HepG2 (cell line): Measurements from ENCODE around the gene ACAP3. TPM values are rescaled to one million over a fixed set of nuclear protein-coding genes. Genes with fewer than 3 reads are reported as not detected.

ENCODE experiments used
- GFI1 ChIP-seq: sonication (generic); formaldehyde crosslinking; IDR thresholded peaks from 2 replicates; pipeline ENCODE4 v1.5.0; 2020; ENCODE audit warnings: missing genetic modification reagents, mild to moderate bottlenecking, borderline replicate concordance
- KLF12 ChIP-seq: sonication (generic); formaldehyde crosslinking; IDR thresholded peaks from 2 replicates; pipeline ENCODE4 v1.4.0; 2020; ENCODE audit warnings: missing genetic modification reagents, borderline replicate concordance
- KLF16 ChIP-seq, 2 experiments: sonication (generic) in 1 of 2; formaldehyde crosslinking in 1 of 2; IDR thresholded peaks; 2 replicates each; pipeline versions ENCODE4 v1.6.1 to v1.8.0; 2016 to 2023; ENCODE audit warnings: missing genetic modification reagents in 2 of 2, missing compliant biosample characterization in 1 of 2
- ONECUT2 ChIP-seq: sonication (generic); formaldehyde crosslinking; IDR thresholded peaks from 2 replicates; pipeline ENCODE4 v1.4.0; 2020; ENCODE audit warnings: missing genetic modification reagents
- RBAK ChIP-seq: sonication (generic); formaldehyde crosslinking; IDR thresholded peaks from 2 replicates; pipeline ENCODE4 v1.5.1; 2020; ENCODE audit warnings: mild to moderate bottlenecking, missing genetic modification reagents
- RXRB ChIP-seq: IDR thresholded peaks from 2 replicates; pipeline ENCODE4 v1.6.1; 2016; ENCODE audit warnings: borderline replicate concordance, missing genetic modification reagents, missing compliant biosample characterization
- ZMYM2 ChIP-seq: sonication (generic); formaldehyde crosslinking; IDR thresholded peaks from 2 replicates; pipeline ENCODE4 v1.8.0; 2022; ENCODE audit warnings: mild to moderate bottlenecking, missing genetic modification reagents
- ZMYM4 ChIP-seq: sonication (generic); formaldehyde crosslinking; IDR thresholded peaks from 2 replicates; pipeline ENCODE4 v1.8.1; 2023; ENCODE audit warnings: mild to moderate bottlenecking, missing genetic modification reagents
- ZNF367 ChIP-seq: sonication (generic); formaldehyde crosslinking; IDR thresholded peaks from 2 replicates; pipeline ENCODE4 v1.4.0; 2020; ENCODE audit warnings: missing genetic modification reagents, borderline replicate concordance
- ZNF607 ChIP-seq: sonication (generic); formaldehyde crosslinking; IDR thresholded peaks from 2 replicates; pipeline ENCODE4 v1.5.1; 2020; ENCODE audit warnings: missing genetic modification reagents, mild to moderate bottlenecking, borderline replicate concordance
- ZNF724P ChIP-seq: sonication (generic); formaldehyde crosslinking; IDR thresholded peaks from 2 replicates; pipeline ENCODE4 v1.8.0; 2022; ENCODE audit warnings: missing genetic modification reagents, borderline replicate concordance
- ZNF747 ChIP-seq: sonication (generic); formaldehyde crosslinking; IDR thresholded peaks from 2 replicates; pipeline ENCODE4 v1.8.1; 2023; ENCODE audit warnings: missing genetic modification reagents, mild to moderate bottlenecking, borderline replicate concordance
- ZNF75D ChIP-seq: sonication (generic); formaldehyde crosslinking; IDR thresholded peaks from 2 replicates; pipeline ENCODE4 v1.8.1; 2023; ENCODE audit warnings: missing genetic modification reagents, mild to moderate bottlenecking, borderline replicate concordance
- polyA plus RNA-seq, 8 experiments: library from polyadenylated mRNA; depleted of rRNA in 3 of 8; stranded (reverse) in 7 of 8; unstranded in 1 of 8; fragments of >200 nt; fragmentation: Illumina TruSeq in 4 of 8; extraction: Trizol in 4 of 8; gene quantifications; 2 replicates each; pipeline versions ENCODE4 v1.2.1 to v1.2.3, GENCODE V29; 2011 to 2016; ENCODE audit warnings: low read depth in 4 of 8, missing spikeins in 1 of 8, mixed read lengths in 1 of 8; ENCODE audit not compliant: insufficient read depth in 1 of 8
- total RNA-seq, 5 experiments: library from RNA; depleted of rRNA; stranded (reverse); fragments of >200 nt; fragmentation: Illumina TruSeq; extraction: Trizol; gene quantifications; 2 replicates each; pipeline ENCODE4 v1.2.3, GENCODE V29; 2016; ENCODE audit warnings: low read depth in 1 of 5
- TF ChIP-seq, protein P1 (sequence below): sonication (generic); formaldehyde crosslinking; IDR thresholded peaks from 2 replicates; pipeline ENCODE4 v1.9.0; 2021; ENCODE audit warnings: missing genetic modification reagents, borderline replicate concordance
- TF ChIP-seq, protein P2 (sequence below): sonication (generic); formaldehyde crosslinking; IDR thresholded peaks from 2 replicates; pipeline ENCODE4 v1.5.0; 2020; ENCODE audit warnings: mild to moderate bottlenecking, missing genetic modification reagents
- TF ChIP-seq, protein P3 (sequence below): fragments of 450-650 bp; IDR thresholded peaks from 2 replicates; pipeline ENCODE4 v1.6.1; 2017
- TF ChIP-seq, protein P4 (sequence below): sonication (generic); formaldehyde crosslinking; IDR thresholded peaks from 2 replicates; pipeline ENCODE4 v1.4.0; 2020; ENCODE audit warnings: missing genetic modification reagents, borderline replicate concordance

ACAP3 gene
- total and polyA plus RNA-seq, 2 of the 13 experiments (the other 11 are each of a cell fraction or from before 2014, with no cell fraction given): 29.4 to 50.8 TPM

DNA sequence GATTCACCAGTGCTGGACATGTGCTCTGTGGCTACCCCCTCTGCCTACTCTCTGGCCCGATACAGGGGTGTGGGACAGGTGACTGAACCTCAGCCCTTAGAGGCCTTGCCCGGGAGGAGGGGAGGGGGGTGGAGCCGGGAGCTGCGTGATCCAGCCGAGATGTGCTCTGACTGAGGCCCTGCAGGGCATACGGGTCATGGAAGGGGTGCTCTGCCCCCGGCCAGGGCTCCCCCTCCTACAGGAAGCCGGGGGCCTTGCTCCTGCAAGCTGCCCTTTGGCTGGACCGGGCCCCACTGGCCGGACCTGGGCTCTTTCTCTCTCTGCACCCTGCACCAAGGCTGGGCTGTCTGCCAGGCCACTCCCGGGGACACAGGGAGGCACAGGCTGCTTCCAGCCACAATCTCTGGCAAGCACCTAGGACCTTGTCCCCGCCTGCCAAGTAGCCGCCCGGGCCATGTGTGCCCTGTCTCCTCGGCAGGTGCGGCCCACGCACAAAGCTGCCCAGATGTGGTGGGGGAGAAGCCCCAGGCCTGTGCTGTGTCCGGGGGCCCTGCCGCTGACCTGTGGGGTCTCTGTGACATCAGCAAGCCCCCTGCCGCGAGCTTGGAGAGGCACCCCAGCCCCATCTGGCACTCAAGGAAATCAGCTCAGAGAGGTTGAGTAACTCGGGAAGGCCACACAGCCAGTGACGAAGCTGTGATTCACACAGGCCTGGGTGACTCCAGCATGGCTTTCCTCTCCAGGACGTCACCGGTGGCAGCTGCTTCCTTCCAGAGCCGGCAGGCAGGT lies 26.0 kb downstream of the ACAP3 start (continued):
- TF ChIP-seq, protein P1, sequence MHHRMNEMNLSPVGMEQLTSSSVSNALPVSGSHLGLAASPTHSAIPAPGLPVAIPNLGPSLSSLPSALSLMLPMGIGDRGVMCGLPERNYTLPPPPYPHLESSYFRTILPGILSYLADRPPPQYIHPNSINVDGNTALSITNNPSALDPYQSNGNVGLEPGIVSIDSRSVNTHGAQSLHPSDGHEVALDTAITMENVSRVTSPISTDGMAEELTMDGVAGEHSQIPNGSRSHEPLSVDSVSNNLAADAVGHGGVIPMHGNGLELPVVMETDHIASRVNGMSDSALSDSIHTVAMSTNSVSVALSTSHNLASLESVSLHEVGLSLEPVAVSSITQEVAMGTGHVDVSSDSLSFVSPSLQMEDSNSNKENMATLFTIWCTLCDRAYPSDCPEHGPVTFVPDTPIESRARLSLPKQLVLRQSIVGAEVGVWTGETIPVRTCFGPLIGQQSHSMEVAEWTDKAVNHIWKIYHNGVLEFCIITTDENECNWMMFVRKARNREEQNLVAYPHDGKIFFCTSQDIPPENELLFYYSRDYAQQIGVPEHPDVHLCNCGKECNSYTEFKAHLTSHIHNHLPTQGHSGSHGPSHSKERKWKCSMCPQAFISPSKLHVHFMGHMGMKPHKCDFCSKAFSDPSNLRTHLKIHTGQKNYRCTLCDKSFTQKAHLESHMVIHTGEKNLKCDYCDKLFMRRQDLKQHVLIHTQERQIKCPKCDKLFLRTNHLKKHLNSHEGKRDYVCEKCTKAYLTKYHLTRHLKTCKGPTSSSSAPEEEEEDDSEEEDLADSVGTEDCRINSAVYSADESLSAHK (CRISPR knock-in tag): no peak
- peak; percentile 68; the same call in 1 of the 2 replicates for TF ChIP-seq GFI1
- TF ChIP-seq, protein P2, sequence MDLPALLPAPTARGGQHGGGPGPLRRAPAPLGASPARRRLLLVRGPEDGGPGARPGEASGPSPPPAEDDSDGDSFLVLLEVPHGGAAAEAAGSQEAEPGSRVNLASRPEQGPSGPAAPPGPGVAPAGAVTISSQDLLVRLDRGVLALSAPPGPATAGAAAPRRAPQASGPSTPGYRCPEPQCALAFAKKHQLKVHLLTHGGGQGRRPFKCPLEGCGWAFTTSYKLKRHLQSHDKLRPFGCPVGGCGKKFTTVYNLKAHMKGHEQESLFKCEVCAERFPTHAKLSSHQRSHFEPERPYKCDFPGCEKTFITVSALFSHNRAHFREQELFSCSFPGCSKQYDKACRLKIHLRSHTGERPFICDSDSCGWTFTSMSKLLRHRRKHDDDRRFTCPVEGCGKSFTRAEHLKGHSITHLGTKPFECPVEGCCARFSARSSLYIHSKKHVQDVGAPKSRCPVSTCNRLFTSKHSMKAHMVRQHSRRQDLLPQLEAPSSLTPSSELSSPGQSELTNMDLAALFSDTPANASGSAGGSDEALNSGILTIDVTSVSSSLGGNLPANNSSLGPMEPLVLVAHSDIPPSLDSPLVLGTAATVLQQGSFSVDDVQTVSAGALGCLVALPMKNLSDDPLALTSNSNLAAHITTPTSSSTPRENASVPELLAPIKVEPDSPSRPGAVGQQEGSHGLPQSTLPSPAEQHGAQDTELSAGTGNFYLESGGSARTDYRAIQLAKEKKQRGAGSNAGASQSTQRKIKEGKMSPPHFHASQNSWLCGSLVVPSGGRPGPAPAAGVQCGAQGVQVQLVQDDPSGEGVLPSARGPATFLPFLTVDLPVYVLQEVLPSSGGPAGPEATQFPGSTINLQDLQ: no peak
- TF ChIP-seq ZNF607 (CRISPR knock-in tag): 0 out of 2 replicates have a peak, but pooled peaks have one; percentile 24
- peak; percentile 99; the same call in 1 of the 2 replicates for TF ChIP-seq ZNF747 (CRISPR knock-in tag)
- TF ChIP-seq RXRB (CRISPR knock-in tag): peak; percentile 54; the same call in 1 of the 2 replicates
- TF ChIP-seq ZNF367 (CRISPR knock-in tag): no peak
- TF ChIP-seq ZNF724P (CRISPR knock-in tag): no peak
- TF ChIP-seq, protein P3, sequence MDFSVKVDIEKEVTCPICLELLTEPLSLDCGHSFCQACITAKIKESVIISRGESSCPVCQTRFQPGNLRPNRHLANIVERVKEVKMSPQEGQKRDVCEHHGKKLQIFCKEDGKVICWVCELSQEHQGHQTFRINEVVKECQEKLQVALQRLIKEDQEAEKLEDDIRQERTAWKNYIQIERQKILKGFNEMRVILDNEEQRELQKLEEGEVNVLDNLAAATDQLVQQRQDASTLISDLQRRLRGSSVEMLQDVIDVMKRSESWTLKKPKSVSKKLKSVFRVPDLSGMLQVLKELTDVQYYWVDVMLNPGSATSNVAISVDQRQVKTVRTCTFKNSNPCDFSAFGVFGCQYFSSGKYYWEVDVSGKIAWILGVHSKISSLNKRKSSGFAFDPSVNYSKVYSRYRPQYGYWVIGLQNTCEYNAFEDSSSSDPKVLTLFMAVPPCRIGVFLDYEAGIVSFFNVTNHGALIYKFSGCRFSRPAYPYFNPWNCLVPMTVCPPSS: no peak
- TF ChIP-seq, protein P4, sequence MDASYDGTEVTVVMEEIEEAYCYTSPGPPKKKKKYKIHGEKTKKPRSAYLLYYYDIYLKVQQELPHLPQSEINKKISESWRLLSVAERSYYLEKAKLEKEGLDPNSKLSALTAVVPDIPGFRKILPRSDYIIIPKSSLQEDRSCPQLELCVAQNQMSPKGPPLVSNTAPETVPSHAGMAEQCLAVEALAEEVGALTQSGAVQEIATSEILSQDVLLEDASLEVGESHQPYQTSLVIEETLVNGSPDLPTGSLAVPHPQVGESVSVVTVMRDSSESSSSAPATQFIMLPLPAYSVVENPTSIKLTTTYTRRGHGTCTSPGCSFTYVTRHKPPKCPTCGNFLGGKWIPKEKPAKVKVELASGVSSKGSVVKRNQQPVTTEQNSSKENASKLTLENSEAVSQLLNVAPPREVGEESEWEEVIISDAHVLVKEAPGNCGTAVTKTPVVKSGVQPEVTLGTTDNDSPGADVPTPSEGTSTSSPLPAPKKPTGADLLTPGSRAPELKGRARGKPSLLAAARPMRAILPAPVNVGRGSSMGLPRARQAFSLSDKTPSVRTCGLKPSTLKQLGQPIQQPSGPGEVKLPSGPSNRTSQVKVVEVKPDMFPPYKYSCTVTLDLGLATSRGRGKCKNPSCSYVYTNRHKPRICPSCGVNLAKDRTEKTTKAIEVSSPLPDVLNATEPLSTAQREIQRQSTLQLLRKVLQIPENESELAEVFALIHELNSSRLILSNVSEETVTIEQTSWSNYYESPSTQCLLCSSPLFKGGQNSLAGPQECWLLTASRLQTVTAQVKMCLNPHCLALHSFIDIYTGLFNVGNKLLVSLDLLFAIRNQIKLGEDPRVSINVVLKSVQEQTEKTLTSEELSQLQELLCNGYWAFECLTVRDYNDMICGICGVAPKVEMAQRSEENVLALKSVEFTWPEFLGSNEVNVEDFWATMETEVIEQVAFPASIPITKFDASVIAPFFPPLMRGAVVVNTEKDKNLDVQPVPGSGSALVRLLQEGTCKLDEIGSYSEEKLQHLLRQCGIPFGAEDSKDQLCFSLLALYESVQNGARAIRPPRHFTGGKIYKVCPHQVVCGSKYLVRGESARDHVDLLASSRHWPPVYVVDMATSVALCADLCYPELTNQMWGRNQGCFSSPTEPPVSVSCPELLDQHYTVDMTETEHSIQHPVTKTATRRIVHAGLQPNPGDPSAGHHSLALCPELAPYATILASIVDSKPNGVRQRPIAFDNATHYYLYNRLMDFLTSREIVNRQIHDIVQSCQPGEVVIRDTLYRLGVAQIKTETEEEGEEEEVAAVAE (CRISPR knock-in tag): no peak; the same call in 1 of the 2 replicates
- TF ChIP-seq ZMYM2 (CRISPR knock-in tag): 0 out of 2 replicates have a peak, but pooled peaks have one; percentile 54
- TF ChIP-seq RBAK: 0 out of 2 replicates have a peak, but pooled peaks have one; percentile 33
- TF ChIP-seq KLF16 (CRISPR knock-in tag; IDR thresholded peaks at IDR 0.05): peak in 1 of 2 experiments; percentile 52; a peak in 1 of 4 replicates
- TF ChIP-seq ONECUT2 (CRISPR knock-in tag): no peak
- no peak for TF ChIP-seq KLF12 (CRISPR knock-in tag)
- TF ChIP-seq ZMYM4 (CRISPR knock-in tag): 0 out of 2 replicates have a peak, but pooled peaks have one; percentile 28
- TF ChIP-seq ZNF75D: no peak
